ENCODE results near the gene DMC1.

The DMC1 gene

GRCh38 chr22:38519453-38520250 is 50.3 kb downstream of the DMC1 start:
- ChIA-PET CTCF (interaction anchor here (1.2 kb wide), 1 partner anchor 9 kb away, joined by 4 read pairs; no protein-coding TSS in a partner anchor), POLR2A (no interaction called here)
- no peak for DNase-seq (ENCODE audit: extremely low spot score)
- no peak for TF ChIP-seq CTCF (IDR thresholded peaks at IDR 0.05; ENCODE audit: control extremely low read depth, extremely low read depth, low read depth, missing control alignments)

GRCh38 chr22:38518620-38519019 is 51.4 kb downstream of the DMC1 start:
- ChIA-PET CTCF (no interaction called here), POLR2A (no interaction called here)
- DNase-seq (ENCODE audit: extremely low spot score), result no peak
- TF ChIP-seq CTCF (IDR thresholded peaks at IDR 0.05; ENCODE audit: control extremely low read depth, extremely low read depth, low read depth, missing control alignments), result no peak

GRCh38 chr22:38513063-38513462 is 56.9 kb downstream of the DMC1 start:
- POLR2A ChIA-PET, result no interaction called here
- CTCF ChIA-PET, result interaction anchor here (0.9 to 2.7 kb wide), 3 partner anchors 9 to 19 kb away, joined by 3 to 16 read pairs (median 3); no protein-coding TSS in a partner anchor
- TF ChIP-seq CTCF (IDR thresholded peaks at IDR 0.05; ENCODE audit: control extremely low read depth, extremely low read depth, low read depth, missing control alignments), result peak; percentile 60
- peak; percentile 54 for DNase-seq (ENCODE audit: extremely low spot score)

- ChIA-PET CTCF (interaction anchor here (0.7 to 2.7 kb wide), 5 partner anchors 8 to 458 kb away, joined by 3 to 16 read pairs (median 5); no protein-coding TSS in a partner anchor), POLR2A (no interaction called here)
- no peak for DNase-seq (ENCODE audit: extremely low spot score)
- no peak for TF ChIP-seq CTCF (IDR thresholded peaks at IDR 0.05; ENCODE audit: control extremely low read depth, extremely low read depth, low read depth, missing control alignments)
Measured at GRCh38 chr22:38510416-38510970, 59.5 kb downstream of the DMC1 start.

GRCh38 chr22:38506118-38506962 is 63.6 kb downstream of the DMC1 start, which contains the start of gene DDX17:
DDX17 (minus strand) TSS chr22:38506311.
- peak; percentile 91 for DNase-seq (ENCODE audit: extremely low spot score)
- ChIA-PET POLR2A (no interaction called here), CTCF (no interaction called here)
- no peak for TF ChIP-seq CTCF (IDR thresholded peaks at IDR 0.05; ENCODE audit: control extremely low read depth, extremely low read depth, low read depth, missing control alignments)

GRCh38 chr22:38505541-38506117 is 64.4 kb downstream of the DMC1 start:
- peak; percentile 65 for DNase-seq (ENCODE audit: extremely low spot score)
- TF ChIP-seq CTCF (IDR thresholded peaks at IDR 0.05; ENCODE audit: control extremely low read depth, extremely low read depth, low read depth, missing control alignments), result no peak
- POLR2A ChIA-PET, result no interaction called here
- CTCF ChIA-PET, result no interaction called here
